ENCODE data around the gene TMEM240.

- TF ChIP-seq CTCF (IDR thresholded peaks at IDR 0.05) (no peak), EP300 (IDR thresholded peaks at IDR 0.05) (no peak), POLR2A (IDR thresholded peaks at IDR 0.05) (no peak), POLR2AphosphoS5 (IDR thresholded peaks at IDR 0.05) (no peak)
Measured at GRCh38 chr1:1551524-1552262, 11.3 kb upstream of the TMEM240 start.
